ENCODE measurements around the gene CNNM2. TPM values are rescaled to one million over a fixed set of nuclear protein-coding genes. Genes with fewer than 3 reads are reported as not detected.
"Not testable (repeated sequence)": the region's sequence is repeated elsewhere in the genome, so short reads cannot be mapped to it uniquely, and the experiment has no call there.

The CNNM2 gene
- total and polyA plus RNA-seq, 7 donors, result 0.49 to 2.6 (median 1.3) TPM

GRCh38 chr10:103124420-103125096 is 206.5 kb downstream of the CNNM2 start:
- intact Hi-C loops (cut with DNase I), result no loop called here
- ATAC-seq, result peak in 1 of 4 donors; percentile 27
- Histone ChIP-seq H3K27ac (peak overlapping the region; percentile 68), H3K27me3 (ENCODE audit: insufficient read depth in 3 of 3, low read length in 2 of 3) (no peaks in the 10 kb centered on the region), H3K36me3 (ENCODE audit: insufficient read depth in 1 of 2, low read depth in 1 of 2) (peaks cover 0 to 12% of the 10 kb centered on the region in 2 donors), H3K4me3 (no peak overlapping the region), H3K4me1 (peaks cover 78% of the 10 kb centered on the region), H3K9me3 (no peaks in the 10 kb centered on the region)
- no peak for TF ChIP-seq CTCF (IDR thresholded peaks at IDR 0.05)
- DNase-seq, result no peak
- WGBS, 3 donors, result 71 to 88% (median 81%) methylated on average over 4 of the region's 4 CpGs

GRCh38 chr10:103125323-103126267 is 207.5 kb downstream of the CNNM2 start:
- Histone ChIP-seq H3K27ac (peak overlapping the region; percentile 68), H3K36me3 (ENCODE audit: insufficient read depth in 1 of 2, low read depth in 1 of 2) (peaks cover 0 to 12% of the 10 kb centered on the region in 2 donors), H3K27me3 (ENCODE audit: insufficient read depth in 3 of 3, low read length in 2 of 3) (no peaks in the 10 kb centered on the region), H3K4me1 (peaks cover 67% of the 10 kb centered on the region), H3K9me3 (no peaks in the 10 kb centered on the region), H3K4me3 (no peak overlapping the region)
- 50 to 57% (median 51%) methylated on average over 9 of the region's 9 CpGs for WGBS, 3 donors
- no peak for ATAC-seq
- no peak for DNase-seq
- intact Hi-C loops (cut with DNase I), result no loop called here
- TF ChIP-seq CTCF (IDR thresholded peaks at IDR 0.05), result no peak

GRCh38 chr10:103127241-103127640 is 209.1 kb downstream of the CNNM2 start:
- no peak for DNase-seq
- intact Hi-C loops (cut with DNase I), result no loop called here
- peak overlapping the region; percentile 68 for H3K27ac ChIP-seq
- no peak for TF ChIP-seq CTCF (IDR thresholded peaks at IDR 0.05)
- H3K4me1 ChIP-seq, result peaks cover 53% of the 10 kb centered on the region
- H3K27me3 ChIP-seq (ENCODE audit: insufficient read depth in 3 of 3, low read length in 2 of 3), result no peaks in the 10 kb centered on the region
- no peak overlapping the region for H3K4me3 ChIP-seq
- WGBS, 3 donors, result 87 to 89% (median 89%) methylated on average over 1 of the region's 1 CpG
- peaks cover 0 to 29% of the 10 kb centered on the region in 2 donors for H3K36me3 ChIP-seq (ENCODE audit: insufficient read depth in 1 of 2, low read depth in 1 of 2)
- no peak for ATAC-seq
- no peaks in the 10 kb centered on the region for H3K9me3 ChIP-seq

GRCh38 chr10:103130180-103130579 is 212.1 kb downstream of the CNNM2 start:
- H3K27ac ChIP-seq, result peak overlapping the region; percentile 83
- DNase-seq; intact Hi-C loops (cut with DNase I); H3K9me3 ChIP-seq; ATAC-seq; H3K4me3 ChIP-seq; H3K27me3 ChIP-seq (ENCODE audit: insufficient read depth in 3 of 3, low read length in 2 of 3): not testable (repeated sequence)
- peaks cover 39% of the 10 kb centered on the region for H3K4me1 ChIP-seq
- 80 to 91% (median 86%) methylated on average over 3 to 4 of the region's 5 CpGs for WGBS, 3 donors
- H3K36me3 ChIP-seq (ENCODE audit: insufficient read depth in 1 of 2, low read depth in 1 of 2), result peaks cover 0 to 35% of the 10 kb centered on the region in 2 donors

GRCh38 chr10:103130910-103131309 is 212.8 kb downstream of the CNNM2 start:
- no peak overlapping the region for H3K4me3 ChIP-seq
- H3K27me3 ChIP-seq (ENCODE audit: insufficient read depth in 3 of 3, low read length in 2 of 3), result no peaks in the 10 kb centered on the region
- no peak for DNase-seq
- H3K27ac ChIP-seq, result peak overlapping the region; percentile 83
- WGBS, 3 donors, result 32 to 56% (median 35%) methylated on average over 1 of the region's 1 CpG
- no peak for TF ChIP-seq CTCF (IDR thresholded peaks at IDR 0.05)
- no peak for ATAC-seq
- intact Hi-C loops (cut with DNase I), result no loop called here
- no peaks in the 10 kb centered on the region for H3K9me3 ChIP-seq
- H3K4me1 ChIP-seq, result peaks cover 34% of the 10 kb centered on the region
- H3K36me3 ChIP-seq (ENCODE audit: insufficient read depth in 1 of 2, low read depth in 1 of 2), result peaks cover 0 to 42% of the 10 kb centered on the region in 2 donors

- H3K27me3 ChIP-seq (ENCODE audit: insufficient read depth in 3 of 3, low read length in 2 of 3), result not testable (repeated sequence)
- H3K4me1 ChIP-seq, result peaks cover 21% of the 10 kb centered on the region
These were observed 217.1 kb downstream of the CNNM2 start for GRCh38 chr10:103135168-103135567.

More at GRCh38 chr10:103135168-103135567, 217.1 kb downstream of the CNNM2 start:
- WGBS, 3 donors, result 54 to 85% (median 64%) methylated on average over 3 of the region's 3 CpGs
- Histone ChIP-seq H3K27ac (peak overlapping the region; percentile 83), H3K36me3 (ENCODE audit: insufficient read depth in 1 of 2, low read depth in 1 of 2) (peaks cover 0 to 70% of the 10 kb centered on the region in 2 donors), H3K4me3 (peak overlapping the region; percentile 18)
- H3K9me3 ChIP-seq; ATAC-seq; intact Hi-C loops (cut with DNase I); DNase-seq: not testable (repeated sequence)
